Liver (tissue), 9 donors: ENCODE results near the gene SLC34A2. TPM values are rescaled to one million over a fixed set of nuclear protein-coding genes. Genes with fewer than 3 reads are reported as not detected.

Experiments
- DNase-seq: peaks from one replicate; pipeline ENCODE4 v3.0.0-alpha.2; 2017; ENCODE audit warnings: low spot score
- H3K27ac ChIP-seq, 2 donors: one replicate each; pipeline ENCODE4 v1.7.0; 2013; ENCODE audit warnings: inconsistent platforms in 2 of 2, low read length in 2 of 2, control low read depth in 1 of 2, low read depth in 1 of 2, mild to moderate bottlenecking in 1 of 2
- H3K27me3 ChIP-seq, 4 donors: one replicate each; pipeline versions ENCODE4 v1.6.1 to v1.7.0; 2013; ENCODE audit warnings: low read length in 3 of 4, inconsistent platforms in 1 of 4, mild to moderate bottlenecking in 1 of 4, moderate library complexity in 1 of 4; ENCODE audit not compliant: control insufficient read depth in 4 of 4, insufficient read depth in 4 of 4
- H3K36me3 ChIP-seq, 4 donors: one replicate each; pipeline versions ENCODE4 v1.6.1 to v1.7.0; 2013; ENCODE audit warnings: low read length in 3 of 4, mild to moderate bottlenecking in 3 of 4, low read depth in 1 of 4, moderate library complexity in 1 of 4; ENCODE audit not compliant: control insufficient read depth in 4 of 4, insufficient read depth in 3 of 4
- H3K4me1 ChIP-seq, 4 donors: one replicate each; pipeline versions ENCODE4 v1.6.1 to v1.7.0; 2013; ENCODE audit warnings: low read length in 3 of 4, mild to moderate bottlenecking in 3 of 4, moderate library complexity in 1 of 4; ENCODE audit not compliant: control insufficient read depth in 4 of 4, insufficient read depth in 4 of 4
- H3K4me3 ChIP-seq, 3 donors: one replicate each; pipeline versions ENCODE4 v1.6.1 to v1.7.0; 2013; ENCODE audit warnings: low read length in 3 of 3, control low read depth in 1 of 3, low read depth in 1 of 3, mild to moderate bottlenecking in 1 of 3
- H3K9ac ChIP-seq, 2 donors: one replicate each; pipeline ENCODE4 v1.7.0; 2013; ENCODE audit warnings: low read length in 2 of 2, mild to moderate bottlenecking in 2 of 2, moderate library complexity in 2 of 2, control low read depth in 1 of 2, low read depth in 1 of 2
- H3K9me3 ChIP-seq, 4 donors: one replicate each; pipeline versions ENCODE4 v1.6.1 to v1.7.0; 2013; ENCODE audit warnings: low read length in 3 of 4; ENCODE audit not compliant: control insufficient read depth in 4 of 4
- EGR1 ChIP-seq, 2 donors: IDR thresholded peaks; 2 replicates each; pipeline ENCODE4 v1.6.1; 2016 to 2018; ENCODE audit warnings: antibody characterized with exemption in 2 of 2, low read depth in 2 of 2
- FOXA1 ChIP-seq: IDR thresholded peaks from 2 replicates; pipeline ENCODE4 v1.6.1; 2016; ENCODE audit warnings: antibody characterized with exemption
- FOXA2 ChIP-seq: IDR thresholded peaks from 2 replicates; pipeline ENCODE4 v1.6.1; 2016; ENCODE audit warnings: antibody characterized with exemption
- GABPA ChIP-seq, 2 donors: IDR thresholded peaks in 1 of 2; conservative IDR thresholded peaks in 1 of 2; 2 replicates each; pipeline ENCODE4 v1.6.1; 2016; ENCODE audit warnings: antibody characterized with exemption in 2 of 2, mild to moderate bottlenecking in 1 of 2, moderate library complexity in 1 of 2
- HNF4A ChIP-seq, 2 donors: conservative IDR thresholded peaks; 2 replicates each; pipeline ENCODE4 v1.6.1; 2016; ENCODE audit warnings: antibody characterized with exemption in 2 of 2, mild to moderate bottlenecking in 2 of 2
- HNF4G ChIP-seq: IDR thresholded peaks from 2 replicates; pipeline ENCODE4 v1.6.1; 2016; ENCODE audit warnings: antibody characterized with exemption
- JUND ChIP-seq, 2 donors: IDR thresholded peaks; 2 replicates each; pipeline ENCODE4 v1.6.1; 2016; ENCODE audit warnings: antibody characterized with exemption in 2 of 2
- RAD21 ChIP-seq, 2 donors: IDR thresholded peaks; 2 replicates each; pipeline ENCODE4 v1.6.1; 2016; ENCODE audit warnings: antibody characterized with exemption in 2 of 2, mild to moderate bottlenecking in 2 of 2
- RXRA ChIP-seq, 2 donors: IDR thresholded peaks; 2 replicates each; pipeline ENCODE4 v1.6.1; 2017 to 2018; ENCODE audit warnings: antibody characterized with exemption in 2 of 2, mild to moderate bottlenecking in 1 of 2
- SP1 ChIP-seq: IDR thresholded peaks from 2 replicates; pipeline ENCODE4 v1.6.1; 2018; ENCODE audit warnings: antibody characterized with exemption, mild to moderate bottlenecking
- TAF1 ChIP-seq: conservative IDR thresholded peaks from 2 replicates; pipeline ENCODE4 v1.6.1; 2016; ENCODE audit warnings: antibody characterized with exemption, mild to moderate bottlenecking
- YY1 ChIP-seq: IDR thresholded peaks from 2 replicates; pipeline ENCODE4 v1.6.1; 2016; ENCODE audit warnings: antibody characterized with exemption, mild to moderate bottlenecking
- WGBS: extraction: QIAGEN DNeasy Blood & Tissue Kit; methylation state at CpG from one replicate; pipeline ENCODE4 v1.1.7; 2013; 5-methylcytosine and 5-hydroxymethylcytosine counted together
- polyA plus RNA-seq, 2 donors: library from polyadenylated mRNA; stranded (reverse) in 1 of 2; unstranded in 1 of 2; fragments of 200-250 nt in 1 of 2; fragments of >200 nt in 1 of 2; fragmentation: Nextera tagmentation in 1 of 2; extraction: Ambion mirVana in 1 of 2; gene quantifications; one replicate each; pipeline versions ENCODE4 v1.2.1 to v1.2.3, GENCODE V29; 2013 to 2015
- total RNA-seq, 2 donors: library from RNA; depleted of rRNA; stranded (reverse); fragments of >200 nt; gene quantifications; one replicate each; pipeline ENCODE4 v1.2.3, GENCODE V29; 2014
- TF ChIP-seq, protein P1 (sequence below): IDR thresholded peaks from 2 replicates; pipeline ENCODE4 v1.6.1; 2016; ENCODE audit warnings: antibody characterized with exemption
- TF ChIP-seq, protein P2 (sequence below): IDR thresholded peaks from 2 replicates; pipeline ENCODE4 v1.6.1; 2016; ENCODE audit warnings: antibody characterized with exemption
- TF ChIP-seq, protein P3 (sequence below): IDR thresholded peaks from 2 replicates; pipeline ENCODE4 v1.6.1; 2016; ENCODE audit warnings: antibody characterized with exemption
- TF ChIP-seq, protein P4 (sequence below): IDR thresholded peaks from 2 replicates; pipeline ENCODE4 v1.6.1; 2016; ENCODE audit warnings: antibody characterized with exemption, mild to moderate bottlenecking
- TF ChIP-seq, protein P5 (sequence below): fragments of 150-350 bp; IDR thresholded peaks from 2 replicates; pipeline ENCODE4 v1.5.1; 2017; ENCODE audit warnings: improper control_type of control experiment, low read depth, low read length; ENCODE audit not compliant: missing input control
- donor health status: healthy.
- donor health status: healthy.
- donor health status: healthy.
- donor health status: healthy.
- donor health status: healthy.

Gene SLC34A2
- total and polyA plus RNA-seq, 4 donors = 0.14 to 1.4 (median 0.94) TPM

DNA sequence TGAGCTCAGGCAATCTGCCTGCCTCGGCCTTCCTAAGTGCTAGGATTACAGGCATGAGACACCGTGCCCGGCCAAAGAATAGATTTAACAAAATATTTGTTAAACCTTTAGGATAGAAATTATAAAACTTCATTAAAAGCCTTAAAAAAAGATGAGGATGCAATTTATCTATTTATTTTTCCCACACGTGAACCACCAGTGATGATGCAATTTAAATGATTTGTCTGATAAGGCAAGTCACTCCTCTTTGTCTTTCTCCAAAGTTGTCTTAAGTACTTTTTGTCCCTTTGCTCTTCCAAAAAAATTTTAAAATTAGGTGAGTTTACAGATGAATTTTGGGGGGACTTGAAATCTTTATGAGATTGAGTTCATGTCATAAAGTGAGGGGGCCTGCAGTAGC, 58.2 kb downstream of the SLC34A2 start:
- 79% methylated on average over 4 of the region's 4 CpGs for WGBS
- Histone ChIP-seq H3K27me3 (no peaks in the 10 kb centered on the region), H3K36me3 (no peaks in the 10 kb centered on the region), H3K27ac (no peak overlapping the region), H3K4me1 (no peaks in the 10 kb centered on the region), H3K4me3 (no peak overlapping the region), H3K9me3 (no peaks in the 10 kb centered on the region), H3K9ac (no peak overlapping the region)
- DNase-seq = no peak
- no peak for TF ChIP-seq GABPA (IDR thresholded peaks at IDR 0.05 in 1 of 2, conservative IDR thresholded peaks at IDR 0.05 in 1 of 2)
- TF ChIP-seq HNF4A (conservative IDR thresholded peaks at IDR 0.05) = no peak

DNA sequence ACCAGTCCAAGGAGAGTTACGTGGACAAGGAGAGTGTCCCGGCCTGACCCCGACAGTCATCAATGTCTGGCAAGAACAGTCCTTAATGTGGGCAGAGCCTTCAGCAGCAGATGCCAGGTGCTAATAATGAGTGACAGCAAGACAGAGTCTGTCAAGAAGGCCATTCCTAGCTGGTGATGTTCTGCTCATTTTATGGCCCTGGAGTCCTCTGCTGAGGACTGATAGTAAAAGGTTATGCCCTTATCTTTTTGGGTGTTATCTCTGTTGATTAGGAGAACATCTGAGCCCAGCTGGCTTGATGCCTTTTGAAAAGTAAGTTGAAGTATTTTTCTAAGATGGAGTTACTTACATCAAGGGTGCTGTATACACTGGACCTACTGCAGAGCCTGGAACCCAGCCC, 67.3 kb downstream of the SLC34A2 start:
- Histone ChIP-seq H3K36me3 (no peaks in the 10 kb centered on the region), H3K9ac (no peak overlapping the region), H3K9me3 (no peaks in the 10 kb centered on the region), H3K27me3 (no peaks in the 10 kb centered on the region), H3K27ac (no peak overlapping the region), H3K4me3 (no peak overlapping the region), H3K4me1 (no peaks in the 10 kb centered on the region)
- WGBS = 64% methylated on average over 3 of the region's 3 CpGs
- no peak for DNase-seq
- TF ChIP-seq, protein P1, sequence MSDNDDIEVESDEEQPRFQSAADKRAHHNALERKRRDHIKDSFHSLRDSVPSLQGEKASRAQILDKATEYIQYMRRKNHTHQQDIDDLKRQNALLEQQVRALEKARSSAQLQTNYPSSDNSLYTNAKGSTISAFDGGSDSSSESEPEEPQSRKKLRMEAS = no peak
- TF ChIP-seq JUND (IDR thresholded peaks at IDR 0.05) = no peak
- TF ChIP-seq TAF1 = no peak
- TF ChIP-seq HNF4G = no peak
- no peak for TF ChIP-seq RAD21 (IDR thresholded peaks at IDR 0.05)
- no peak for TF ChIP-seq FOXA2
- TF ChIP-seq, protein P2, sequence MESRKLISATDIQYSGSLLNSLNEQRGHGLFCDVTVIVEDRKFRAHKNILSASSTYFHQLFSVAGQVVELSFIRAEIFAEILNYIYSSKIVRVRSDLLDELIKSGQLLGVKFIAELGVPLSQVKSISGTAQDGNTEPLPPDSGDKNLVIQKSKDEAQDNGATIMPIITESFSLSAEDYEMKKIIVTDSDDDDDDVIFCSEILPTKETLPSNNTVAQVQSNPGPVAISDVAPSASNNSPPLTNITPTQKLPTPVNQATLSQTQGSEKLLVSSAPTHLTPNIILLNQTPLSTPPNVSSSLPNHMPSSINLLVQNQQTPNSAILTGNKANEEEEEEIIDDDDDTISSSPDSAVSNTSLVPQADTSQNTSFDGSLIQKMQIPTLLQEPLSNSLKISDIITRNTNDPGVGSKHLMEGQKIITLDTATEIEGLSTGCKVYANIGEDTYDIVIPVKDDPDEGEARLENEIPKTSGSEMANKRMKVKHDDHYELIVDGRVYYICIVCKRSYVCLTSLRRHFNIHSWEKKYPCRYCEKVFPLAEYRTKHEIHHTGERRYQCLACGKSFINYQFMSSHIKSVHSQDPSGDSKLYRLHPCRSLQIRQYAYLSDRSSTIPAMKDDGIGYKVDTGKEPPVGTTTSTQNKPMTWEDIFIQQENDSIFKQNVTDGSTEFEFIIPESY = no peak
- no peak for TF ChIP-seq EGR1 (IDR thresholded peaks at IDR 0.05; ENCODE audit: low read depth in 2 of 2)
- TF ChIP-seq RXRA (IDR thresholded peaks at IDR 0.05) = no peak
- no peak for TF ChIP-seq YY1
- no peak for TF ChIP-seq SP1

DNA sequence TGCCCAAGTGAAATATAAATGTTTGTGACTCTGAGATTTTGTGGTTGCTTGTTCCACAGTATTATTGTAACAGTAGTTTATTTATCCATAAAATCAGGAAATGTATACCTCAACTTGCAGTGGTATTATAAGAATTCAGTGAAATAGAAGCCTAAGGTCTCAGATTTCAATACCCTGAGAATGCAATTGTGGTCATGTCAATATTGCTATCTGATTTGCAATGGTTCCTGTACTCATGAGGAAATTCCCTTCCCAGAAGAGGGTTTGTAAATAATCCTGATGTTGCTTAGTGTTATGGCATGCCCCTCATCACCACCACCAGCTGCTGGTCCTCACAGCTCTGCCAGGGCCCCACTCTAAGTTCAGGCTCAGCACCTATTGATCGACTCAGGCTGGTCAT, 67.8 kb downstream of the SLC34A2 start:
- DNase-seq = no peak
- Histone ChIP-seq H3K4me3 (no peak overlapping the region), H3K9ac (no peak overlapping the region), H3K4me1 (no peaks in the 10 kb centered on the region), H3K27ac (no peak overlapping the region), H3K36me3 (no peaks in the 10 kb centered on the region), H3K9me3 (no peaks in the 10 kb centered on the region), H3K27me3 (no peaks in the 10 kb centered on the region)
- WGBS = 83% methylated on average over 1 of the region's 1 CpG
- TF ChIP-seq, protein P3, sequence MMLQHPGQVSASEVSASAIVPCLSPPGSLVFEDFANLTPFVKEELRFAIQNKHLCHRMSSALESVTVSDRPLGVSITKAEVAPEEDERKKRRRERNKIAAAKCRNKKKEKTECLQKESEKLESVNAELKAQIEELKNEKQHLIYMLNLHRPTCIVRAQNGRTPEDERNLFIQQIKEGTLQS = no peak
- TF ChIP-seq, protein P4, sequence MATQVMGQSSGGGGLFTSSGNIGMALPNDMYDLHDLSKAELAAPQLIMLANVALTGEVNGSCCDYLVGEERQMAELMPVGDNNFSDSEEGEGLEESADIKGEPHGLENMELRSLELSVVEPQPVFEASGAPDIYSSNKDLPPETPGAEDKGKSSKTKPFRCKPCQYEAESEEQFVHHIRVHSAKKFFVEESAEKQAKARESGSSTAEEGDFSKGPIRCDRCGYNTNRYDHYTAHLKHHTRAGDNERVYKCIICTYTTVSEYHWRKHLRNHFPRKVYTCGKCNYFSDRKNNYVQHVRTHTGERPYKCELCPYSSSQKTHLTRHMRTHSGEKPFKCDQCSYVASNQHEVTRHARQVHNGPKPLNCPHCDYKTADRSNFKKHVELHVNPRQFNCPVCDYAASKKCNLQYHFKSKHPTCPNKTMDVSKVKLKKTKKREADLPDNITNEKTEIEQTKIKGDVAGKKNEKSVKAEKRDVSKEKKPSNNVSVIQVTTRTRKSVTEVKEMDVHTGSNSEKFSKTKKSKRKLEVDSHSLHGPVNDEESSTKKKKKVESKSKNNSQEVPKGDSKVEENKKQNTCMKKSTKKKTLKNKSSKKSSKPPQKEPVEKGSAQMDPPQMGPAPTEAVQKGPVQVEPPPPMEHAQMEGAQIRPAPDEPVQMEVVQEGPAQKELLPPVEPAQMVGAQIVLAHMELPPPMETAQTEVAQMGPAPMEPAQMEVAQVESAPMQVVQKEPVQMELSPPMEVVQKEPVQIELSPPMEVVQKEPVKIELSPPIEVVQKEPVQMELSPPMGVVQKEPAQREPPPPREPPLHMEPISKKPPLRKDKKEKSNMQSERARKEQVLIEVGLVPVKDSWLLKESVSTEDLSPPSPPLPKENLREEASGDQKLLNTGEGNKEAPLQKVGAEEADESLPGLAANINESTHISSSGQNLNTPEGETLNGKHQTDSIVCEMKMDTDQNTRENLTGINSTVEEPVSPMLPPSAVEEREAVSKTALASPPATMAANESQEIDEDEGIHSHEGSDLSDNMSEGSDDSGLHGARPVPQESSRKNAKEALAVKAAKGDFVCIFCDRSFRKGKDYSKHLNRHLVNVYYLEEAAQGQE = no peak
- TF ChIP-seq YY1 = no peak
- TF ChIP-seq SP1 = no peak
- TF ChIP-seq GABPA (IDR thresholded peaks at IDR 0.05 in 1 of 2, conservative IDR thresholded peaks at IDR 0.05 in 1 of 2) = no peak
- no peak for TF ChIP-seq FOXA1
- TF ChIP-seq HNF4A (conservative IDR thresholded peaks at IDR 0.05) = no peak
- TF ChIP-seq, protein P2 = no peak
- TF ChIP-seq, protein P5, sequence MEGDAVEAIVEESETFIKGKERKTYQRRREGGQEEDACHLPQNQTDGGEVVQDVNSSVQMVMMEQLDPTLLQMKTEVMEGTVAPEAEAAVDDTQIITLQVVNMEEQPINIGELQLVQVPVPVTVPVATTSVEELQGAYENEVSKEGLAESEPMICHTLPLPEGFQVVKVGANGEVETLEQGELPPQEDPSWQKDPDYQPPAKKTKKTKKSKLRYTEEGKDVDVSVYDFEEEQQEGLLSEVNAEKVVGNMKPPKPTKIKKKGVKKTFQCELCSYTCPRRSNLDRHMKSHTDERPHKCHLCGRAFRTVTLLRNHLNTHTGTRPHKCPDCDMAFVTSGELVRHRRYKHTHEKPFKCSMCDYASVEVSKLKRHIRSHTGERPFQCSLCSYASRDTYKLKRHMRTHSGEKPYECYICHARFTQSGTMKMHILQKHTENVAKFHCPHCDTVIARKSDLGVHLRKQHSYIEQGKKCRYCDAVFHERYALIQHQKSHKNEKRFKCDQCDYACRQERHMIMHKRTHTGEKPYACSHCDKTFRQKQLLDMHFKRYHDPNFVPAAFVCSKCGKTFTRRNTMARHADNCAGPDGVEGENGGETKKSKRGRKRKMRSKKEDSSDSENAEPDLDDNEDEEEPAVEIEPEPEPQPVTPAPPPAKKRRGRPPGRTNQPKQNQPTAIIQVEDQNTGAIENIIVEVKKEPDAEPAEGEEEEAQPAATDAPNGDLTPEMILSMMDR = no peak
- TF ChIP-seq HNF4G = no peak
- no peak for TF ChIP-seq RXRA (IDR thresholded peaks at IDR 0.05)
